HG02885 (cell line): ENCODE measurements around the gene BRCA2.

Source experiments
- ATAC-seq: cut with Tn5 transposase; IDR thresholded peaks from one replicate; pipeline ENCODE4 v1.9.1; 2021; ENCODE audit warnings: mild to moderate bottlenecking; ENCODE audit not compliant: unreplicated experiment, poor library complexity

Gene BRCA2

GRCh38 chr13:32376642-32377415 lies 61.5 kb downstream of the BRCA2 start:
- no peak for ATAC-seq

- no peak for ATAC-seq
These were observed 62.7 kb downstream of the BRCA2 start for GRCh38 chr13:32378012-32378411.

- ATAC-seq = no peak
These were observed 66.2 kb downstream of the BRCA2 start for GRCh38 chr13:32381539-32381938.

- ATAC-seq = no peak
These were observed 68.7 kb downstream of the BRCA2 start for GRCh38 chr13:32383836-32384618.

- ATAC-seq = no peak
These were observed 69.4 kb downstream of the BRCA2 start for GRCh38 chr13:32384702-32385101.

GRCh38 chr13:32385410-32385809 lies 70.1 kb downstream of the BRCA2 start:
- no peak for ATAC-seq

- ATAC-seq = peak; percentile 74
These were observed 74.7 kb downstream of the BRCA2 start for GRCh38 chr13:32390048-32390447.

GRCh38 chr13:32390484-32390883 lies 75.2 kb downstream of the BRCA2 start:
- ATAC-seq = peak; percentile 40

GRCh38 chr13:32391101-32391619 lies 75.9 kb downstream of the BRCA2 start:
- no peak for ATAC-seq

GRCh38 chr13:32403108-32403507 lies 87.8 kb downstream of the BRCA2 start:
- ATAC-seq = no peak

GRCh38 chr13:32407854-32408253 lies 92.5 kb downstream of the BRCA2 start:
- peak; percentile 87 for ATAC-seq

- peak; percentile 9 for ATAC-seq
These were observed 93.1 kb downstream of the BRCA2 start for GRCh38 chr13:32408296-32409000.

GRCh38 chr13:32409001-32409313 lies 93.6 kb downstream of the BRCA2 start:
- no peak for ATAC-seq

- no peak for ATAC-seq
These were observed 94.5 kb downstream of the BRCA2 start for GRCh38 chr13:32409561-32410421.

- ATAC-seq = no peak
These were observed 98.0 kb downstream of the BRCA2 start for GRCh38 chr13:32413284-32413683.

GRCh38 chr13:32414580-32414979 lies 99.3 kb downstream of the BRCA2 start:
- ATAC-seq = no peak

- no peak for ATAC-seq
These were observed 99.7 kb downstream of the BRCA2 start for GRCh38 chr13:32415019-32415418.

GRCh38 chr13:32417995-32418394 lies 102.7 kb downstream of the BRCA2 start:
- ATAC-seq = no peak

- no peak for ATAC-seq
These were observed 104.6 kb downstream of the BRCA2 start for GRCh38 chr13:32419862-32420261.

GRCh38 chr13:32423592-32423991 lies 108.3 kb downstream of the BRCA2 start:
- no peak for ATAC-seq
